Measurements from ENCODE around the gene MDC1.

The MDC1 gene

DNA sequence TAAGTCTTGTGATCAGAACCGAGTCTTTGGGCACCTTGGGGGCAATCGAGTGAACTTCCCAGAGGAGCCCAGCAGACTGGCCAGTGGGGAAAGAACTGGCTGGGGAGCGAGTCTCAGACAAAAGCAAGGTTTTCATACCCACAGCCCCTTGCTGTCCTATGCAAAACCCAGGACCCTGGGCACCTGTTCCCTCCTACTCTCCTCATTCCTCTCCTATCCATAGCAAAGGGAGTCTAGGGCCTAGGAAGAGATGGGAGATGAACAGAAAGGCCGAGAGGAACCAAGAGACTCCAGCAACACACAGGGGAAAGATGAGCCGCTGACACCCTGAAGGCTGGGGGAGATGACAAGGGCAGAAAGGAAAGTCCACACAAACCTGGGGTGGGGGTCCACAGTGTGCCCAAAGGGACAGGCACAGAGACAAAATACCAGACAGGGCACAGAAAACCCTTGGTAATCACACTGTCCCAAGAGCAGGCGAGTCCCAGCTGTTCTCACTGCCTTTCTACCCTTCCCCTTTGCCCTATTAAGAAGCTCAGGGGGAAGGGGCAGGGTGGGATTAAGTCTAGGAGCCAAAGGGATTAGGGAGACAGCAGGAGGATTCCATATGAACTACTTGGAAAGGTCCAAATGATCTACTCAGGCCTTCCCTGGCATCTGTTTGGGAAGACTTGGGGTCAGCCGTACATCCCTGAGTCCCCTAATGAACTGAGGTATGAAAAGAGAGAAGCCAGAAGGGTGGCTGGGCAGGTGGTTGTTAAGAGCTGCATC lies 37.1 kb downstream of the MDC1 start:
- peak overlapping the region; percentile 90 for H3K27ac ChIP-seq
- no peaks in the 10 kb centered on the region for H3K27me3 ChIP-seq (ENCODE audit: insufficient read depth, low read depth, severe bottlenecking)
- peak overlapping the region; percentile 10 for H3K4me3 ChIP-seq (ENCODE audit: low read depth, low read length)
- TF ChIP-seq, protein P1, sequence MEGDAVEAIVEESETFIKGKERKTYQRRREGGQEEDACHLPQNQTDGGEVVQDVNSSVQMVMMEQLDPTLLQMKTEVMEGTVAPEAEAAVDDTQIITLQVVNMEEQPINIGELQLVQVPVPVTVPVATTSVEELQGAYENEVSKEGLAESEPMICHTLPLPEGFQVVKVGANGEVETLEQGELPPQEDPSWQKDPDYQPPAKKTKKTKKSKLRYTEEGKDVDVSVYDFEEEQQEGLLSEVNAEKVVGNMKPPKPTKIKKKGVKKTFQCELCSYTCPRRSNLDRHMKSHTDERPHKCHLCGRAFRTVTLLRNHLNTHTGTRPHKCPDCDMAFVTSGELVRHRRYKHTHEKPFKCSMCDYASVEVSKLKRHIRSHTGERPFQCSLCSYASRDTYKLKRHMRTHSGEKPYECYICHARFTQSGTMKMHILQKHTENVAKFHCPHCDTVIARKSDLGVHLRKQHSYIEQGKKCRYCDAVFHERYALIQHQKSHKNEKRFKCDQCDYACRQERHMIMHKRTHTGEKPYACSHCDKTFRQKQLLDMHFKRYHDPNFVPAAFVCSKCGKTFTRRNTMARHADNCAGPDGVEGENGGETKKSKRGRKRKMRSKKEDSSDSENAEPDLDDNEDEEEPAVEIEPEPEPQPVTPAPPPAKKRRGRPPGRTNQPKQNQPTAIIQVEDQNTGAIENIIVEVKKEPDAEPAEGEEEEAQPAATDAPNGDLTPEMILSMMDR (IDR thresholded peaks at IDR 0.05; ENCODE audit: low read depth, low read length), result no peak
- peaks cover 77% of the 10 kb centered on the region for H3K36me3 ChIP-seq
- peak; percentile 96 for DNase-seq
- H3K9me3 ChIP-seq (ENCODE audit: severe bottlenecking), result no peaks in the 10 kb centered on the region

DNA sequence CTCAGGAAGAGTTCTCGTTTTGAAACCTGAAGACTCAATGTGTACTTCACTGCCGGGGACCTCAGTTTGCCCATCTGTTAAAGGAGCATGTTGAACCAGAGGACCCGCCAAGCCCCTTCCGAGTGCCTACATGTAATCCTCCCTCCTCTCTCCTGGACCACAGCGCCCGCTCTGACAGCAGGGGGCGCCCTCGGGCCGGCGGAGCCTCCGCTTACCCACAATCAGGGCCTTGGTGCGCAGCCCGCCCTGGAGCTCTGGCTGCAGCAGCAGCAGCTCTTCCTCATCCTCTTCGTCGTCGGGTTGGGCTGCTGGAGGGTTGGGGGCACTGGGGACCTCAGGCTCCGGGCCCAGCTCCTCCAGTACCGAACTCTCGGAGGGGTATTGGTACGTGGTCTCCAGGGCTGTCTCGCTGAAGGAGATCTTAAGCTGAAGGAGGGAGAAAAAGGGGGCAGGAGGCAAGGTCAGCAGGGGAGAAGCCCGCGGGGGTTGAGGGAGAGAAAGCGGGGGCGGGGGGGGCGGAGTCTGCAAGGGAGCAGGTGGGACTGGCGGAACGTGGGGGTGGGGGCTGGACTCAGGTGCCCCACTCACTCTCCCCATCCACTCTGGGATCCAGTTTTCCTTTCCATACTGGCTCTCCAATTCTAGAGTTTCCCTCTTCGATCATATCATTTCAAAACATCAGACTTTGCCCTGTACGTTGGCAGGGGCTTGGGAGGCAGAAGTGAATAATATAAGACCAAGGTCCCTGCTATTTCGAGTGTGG lies 37.9 kb downstream of the MDC1 start:
- H3K4me3 ChIP-seq (ENCODE audit: low read depth, low read length), result peak overlapping the region; percentile 10; the same call in 1 of the 2 replicates
- H3K36me3 ChIP-seq, result peaks cover 73% of the 10 kb centered on the region
- TF ChIP-seq, protein P1 (IDR thresholded peaks at IDR 0.05; ENCODE audit: low read depth, low read length), result peak; percentile 99
- DNase-seq, result peak; percentile 96
- peak overlapping the region; percentile 90 for H3K27ac ChIP-seq
- no peaks in the 10 kb centered on the region for H3K27me3 ChIP-seq (ENCODE audit: insufficient read depth, low read depth, severe bottlenecking)
- H3K9me3 ChIP-seq (ENCODE audit: severe bottlenecking), result no peaks in the 10 kb centered on the region

DNA sequence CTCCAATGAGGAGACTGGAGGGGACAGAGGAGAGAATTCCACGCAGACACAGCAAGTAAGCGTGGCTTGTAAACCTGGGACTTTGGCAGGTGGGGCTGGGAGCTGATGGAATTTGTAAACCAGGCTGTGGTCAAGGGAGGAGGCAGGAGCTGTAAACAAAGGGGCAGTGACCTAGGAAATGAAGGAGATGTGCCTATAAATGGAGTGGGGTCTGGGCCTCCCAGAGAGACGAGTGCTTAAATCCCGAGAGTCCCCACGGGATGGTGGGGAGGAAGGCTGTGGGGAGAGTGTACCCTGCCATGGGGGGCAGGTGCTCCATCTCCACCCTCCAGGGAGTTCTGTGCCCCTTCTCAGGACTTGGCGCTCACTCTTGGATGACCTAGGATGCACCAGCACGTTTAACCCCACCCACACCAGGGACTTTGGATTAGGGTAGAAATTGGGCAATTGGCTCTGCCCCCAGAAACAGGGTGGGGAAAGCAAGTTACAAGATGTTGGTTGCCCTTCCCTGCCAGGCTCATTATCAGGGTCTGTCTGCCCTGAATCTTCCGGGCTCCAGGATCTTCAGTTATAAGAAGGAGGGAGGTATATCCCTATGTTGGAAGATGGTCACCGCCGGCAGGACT lies 40.3 kb downstream of the MDC1 start:
- H3K4me3 ChIP-seq (ENCODE audit: low read depth, low read length), result no peak overlapping the region

DNA sequence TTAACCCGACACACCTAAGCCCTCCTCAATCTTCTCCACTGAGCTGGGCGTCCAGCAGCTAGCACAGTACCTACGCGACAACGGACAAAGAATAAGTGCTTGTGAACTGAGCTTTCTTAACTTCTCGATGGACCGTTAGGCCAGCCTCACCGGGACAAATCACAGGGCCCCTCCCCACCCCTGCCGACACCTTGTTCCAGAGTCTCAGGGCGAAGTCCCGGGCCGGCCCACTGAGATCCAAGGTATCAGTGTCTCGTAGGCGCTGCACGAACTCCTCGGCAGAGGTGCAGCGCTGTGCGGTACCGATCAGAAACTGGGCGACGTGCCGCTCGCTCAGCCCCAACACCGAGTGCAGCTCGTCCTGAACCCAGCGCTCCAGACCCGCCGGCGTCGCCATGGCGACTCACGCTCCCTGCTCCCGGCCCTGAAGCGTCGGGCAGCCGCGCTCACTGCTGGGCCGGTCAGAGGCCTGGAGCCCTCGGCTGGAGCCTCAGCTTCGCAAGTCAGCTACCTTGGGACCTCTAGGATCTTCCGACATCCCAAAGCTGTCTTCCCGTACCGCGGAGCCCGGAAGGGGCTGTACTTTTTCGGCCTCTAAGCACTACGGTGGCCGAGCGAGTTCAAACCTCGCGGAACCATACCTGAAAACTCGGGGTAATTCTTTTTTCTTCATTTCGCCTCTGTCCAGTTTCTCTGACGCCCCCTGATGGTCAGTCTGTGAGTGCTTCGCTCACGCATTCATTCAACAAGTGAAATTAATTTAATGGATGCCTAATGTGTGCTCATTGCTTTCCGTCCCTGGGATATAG lies 44.4 kb downstream of the MDC1 start, which contains the start of gene DHX16:
Gene DHX16, minus strand, starts transcription at position 562 of the 809 bp plus-strand sequence. Its CDS starts 165 bp downstream, at position 397.
- Histone ChIP-seq H3K36me3 (peaks cover 58% of the 10 kb centered on the region), H3K4me3 (ENCODE audit: low read depth, low read length) (peak within 1 kb of the TSS; percentile 96), H3K27me3 (ENCODE audit: insufficient read depth, low read depth, severe bottlenecking) (no peaks in the 10 kb centered on the region), H3K9me3 (ENCODE audit: severe bottlenecking) (no peaks in the 10 kb centered on the region), H3K27ac (peak within 1 kb of the TSS; percentile 65)
- TF ChIP-seq, protein P1 (IDR thresholded peaks at IDR 0.05; ENCODE audit: low read depth, low read length), result peak; percentile 86
- peak; percentile 100 for DNase-seq

More for the DNA sequence above, 40.3 kb downstream of the MDC1 start:
- Histone ChIP-seq H3K9me3 (ENCODE audit: severe bottlenecking) (no peaks in the 10 kb centered on the region), H3K36me3 (peaks cover 59% of the 10 kb centered on the region), H3K27me3 (ENCODE audit: insufficient read depth, low read depth, severe bottlenecking) (no peaks in the 10 kb centered on the region), H3K27ac (no peak overlapping the region)
- no peak for DNase-seq
- TF ChIP-seq, protein P1 (IDR thresholded peaks at IDR 0.05; ENCODE audit: low read depth, low read length), result no peak
